HG03378 (cell line): ENCODE data around the gene OPN5.

Experiments
- ATAC-seq: cut with Tn5 transposase; IDR thresholded peaks from one replicate; pipeline ENCODE4 v1.9.1; 2021; ENCODE audit warnings: mild to moderate bottlenecking, moderate library complexity; ENCODE audit not compliant: unreplicated experiment

Gene OPN5

DNA sequence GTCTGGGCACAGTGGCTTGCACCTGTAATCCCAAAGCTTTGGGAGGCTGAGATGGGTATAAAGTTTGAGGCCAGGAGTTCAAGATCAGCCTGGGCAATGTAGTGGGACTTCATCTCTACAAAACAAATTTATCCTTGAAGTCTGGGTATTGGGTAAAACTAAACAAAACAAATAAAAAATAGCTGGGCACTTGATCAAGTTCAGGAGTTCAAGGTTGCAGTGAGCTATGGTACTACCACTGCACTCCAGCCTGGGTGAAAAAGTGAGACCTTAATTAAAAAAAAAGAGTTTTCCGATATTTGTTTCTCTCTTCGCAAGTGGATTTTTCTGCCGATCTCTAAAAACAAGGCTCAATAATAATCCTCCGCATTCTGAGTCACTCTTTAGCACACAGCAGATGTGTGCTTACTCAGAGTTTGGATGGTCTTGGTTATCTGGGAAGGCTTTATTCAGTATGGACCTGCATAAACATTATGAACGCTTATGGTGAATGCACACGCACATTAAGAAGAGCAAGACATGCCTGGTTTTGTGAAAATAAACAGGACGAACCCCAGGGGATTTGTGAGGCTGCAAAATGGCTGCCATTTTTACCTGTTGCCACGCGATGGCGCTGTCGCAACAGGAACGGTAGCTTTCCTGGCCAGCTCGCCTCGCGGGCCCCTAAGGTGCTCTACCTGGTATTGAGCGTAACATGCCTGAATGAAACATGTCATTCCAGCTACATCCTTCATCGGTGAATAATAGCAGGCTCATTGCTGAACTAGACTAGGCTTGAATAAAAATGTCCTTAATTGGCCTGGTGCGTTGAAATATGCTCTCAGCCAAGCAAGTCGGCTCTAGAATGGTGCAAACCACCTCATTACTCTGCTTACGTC, 6.0 kb downstream of the OPN5 start:
- peak; percentile 87 for ATAC-seq

DNA sequence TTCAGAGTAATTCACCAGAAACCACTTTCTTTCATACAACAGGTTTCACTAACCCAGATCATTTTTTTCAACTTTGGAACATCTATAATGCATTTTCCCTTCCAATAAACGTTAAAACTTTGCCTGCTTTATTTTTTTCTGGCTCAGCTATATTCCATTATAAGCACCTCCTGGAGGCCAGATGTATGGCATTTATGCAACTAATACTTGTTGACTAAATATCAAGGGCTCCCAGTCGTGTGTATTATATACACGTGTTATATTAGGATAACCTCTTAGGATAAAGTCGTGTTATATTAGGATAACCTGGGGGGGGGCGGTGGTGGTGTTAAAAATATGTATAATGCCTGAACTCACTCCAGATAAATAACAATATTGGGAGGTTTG, 6.7 kb downstream of the OPN5 start:
- no peak for ATAC-seq

DNA sequence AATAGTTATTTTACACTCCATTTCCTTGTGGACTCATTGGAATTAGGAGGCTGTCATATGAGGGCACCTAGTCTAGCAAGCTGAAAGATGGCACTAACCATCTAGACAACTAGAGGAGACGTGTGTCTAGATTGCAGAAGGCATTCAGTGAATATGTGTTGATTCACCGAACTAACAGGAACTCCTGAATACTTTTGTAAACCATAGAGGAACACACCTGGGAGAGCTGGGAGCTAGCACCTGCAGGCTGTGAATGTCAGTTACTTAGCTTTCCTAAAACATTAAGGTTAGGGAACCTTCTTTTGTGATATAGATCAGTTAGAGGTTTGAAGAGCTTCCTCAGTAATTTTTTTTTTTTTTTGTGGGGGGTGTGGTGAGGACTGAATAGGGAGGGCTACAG, 7.7 kb downstream of the OPN5 start:
- ATAC-seq, result no peak

DNA sequence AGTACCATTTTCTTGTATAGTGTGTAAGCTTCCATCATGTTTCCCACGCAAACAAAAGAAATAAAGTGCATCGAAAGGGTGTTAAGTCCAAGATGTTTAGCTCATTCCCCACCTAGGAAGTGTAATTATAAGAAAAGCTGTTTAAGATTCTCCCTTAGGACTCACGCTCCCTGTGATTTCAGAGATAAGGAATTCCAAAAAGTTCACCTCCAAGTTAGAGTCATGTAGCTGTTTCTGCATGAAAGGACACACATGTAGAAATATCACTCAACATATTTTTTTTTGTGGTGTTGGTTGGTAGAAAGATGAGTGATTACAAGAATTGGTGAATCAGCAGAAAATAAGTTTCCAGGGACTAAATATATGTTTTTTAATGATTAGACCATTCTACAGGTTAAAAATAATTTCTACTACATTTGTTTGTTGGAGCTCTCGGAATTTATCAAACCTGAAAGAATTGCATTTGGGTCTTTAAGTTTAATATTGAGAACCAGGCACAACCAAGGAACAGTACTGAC, 10.4 kb downstream of the OPN5 start:
- no peak for ATAC-seq

DNA sequence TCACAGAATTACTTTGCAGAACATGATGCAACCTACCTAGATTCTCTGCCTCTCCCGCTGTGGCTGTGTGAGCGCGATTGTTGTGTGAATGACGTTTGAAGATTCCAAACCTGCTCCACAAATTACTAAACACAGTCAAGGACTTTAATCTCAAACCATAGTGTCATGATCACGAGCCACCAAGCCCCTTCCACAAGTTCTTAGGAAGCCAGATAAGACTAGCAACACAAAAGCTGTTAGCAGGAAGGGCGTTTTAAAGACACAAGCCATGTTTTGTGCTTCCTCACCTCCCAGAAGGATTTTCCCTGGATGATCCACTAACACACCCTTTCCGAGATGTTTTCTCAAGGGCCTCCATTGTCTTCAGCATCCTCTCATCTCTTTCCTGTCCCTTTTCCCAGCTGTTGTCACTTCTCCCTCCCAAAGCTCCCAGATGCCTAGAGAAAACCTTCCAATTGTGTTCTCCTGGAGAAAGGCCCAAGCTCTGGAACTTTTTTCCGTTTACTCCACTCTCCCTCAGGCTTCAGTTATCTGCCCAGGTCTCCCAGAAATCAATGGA, 12.8 kb downstream of the OPN5 start:
- no peak for ATAC-seq

DNA sequence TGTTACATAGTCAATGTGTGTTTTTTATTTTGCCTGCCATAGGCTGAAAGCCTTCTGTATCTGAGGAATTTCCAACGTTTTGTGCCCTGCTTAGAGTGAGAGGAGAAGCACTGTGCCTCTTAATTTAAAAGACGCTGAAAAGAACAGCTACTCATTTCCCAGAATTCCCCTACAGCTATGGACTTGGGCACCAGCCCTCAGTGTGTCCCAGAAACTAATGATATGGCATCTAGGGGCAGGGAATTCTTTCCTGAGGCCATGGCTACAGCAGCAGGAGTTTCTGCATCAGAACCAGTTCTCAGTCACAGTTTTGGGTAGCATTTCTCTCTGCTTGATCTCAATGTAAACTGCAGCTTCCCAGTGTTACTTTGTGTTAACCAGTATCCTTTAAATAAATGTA, 20.2 kb downstream of the OPN5 start:
- no peak for ATAC-seq

DNA sequence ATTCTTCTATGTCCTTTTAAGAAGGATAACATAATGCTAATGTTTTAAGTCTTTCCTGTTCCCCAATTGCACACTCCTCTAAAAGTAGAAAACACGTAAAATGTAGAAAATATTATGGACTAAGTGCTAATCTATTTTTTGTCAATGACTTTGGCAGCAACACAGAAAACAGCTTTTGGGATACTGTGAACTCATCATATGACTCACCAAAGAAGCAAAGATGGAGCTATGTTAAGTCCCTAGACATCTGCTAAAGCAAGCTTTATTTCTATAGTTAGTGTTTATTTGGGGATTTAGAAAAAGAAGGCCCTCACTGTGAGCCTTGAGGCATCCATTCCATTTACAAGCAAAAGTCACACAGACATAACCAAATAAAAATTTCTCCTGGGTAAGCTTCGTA, 23.0 kb downstream of the OPN5 start:
- no peak for ATAC-seq

DNA sequence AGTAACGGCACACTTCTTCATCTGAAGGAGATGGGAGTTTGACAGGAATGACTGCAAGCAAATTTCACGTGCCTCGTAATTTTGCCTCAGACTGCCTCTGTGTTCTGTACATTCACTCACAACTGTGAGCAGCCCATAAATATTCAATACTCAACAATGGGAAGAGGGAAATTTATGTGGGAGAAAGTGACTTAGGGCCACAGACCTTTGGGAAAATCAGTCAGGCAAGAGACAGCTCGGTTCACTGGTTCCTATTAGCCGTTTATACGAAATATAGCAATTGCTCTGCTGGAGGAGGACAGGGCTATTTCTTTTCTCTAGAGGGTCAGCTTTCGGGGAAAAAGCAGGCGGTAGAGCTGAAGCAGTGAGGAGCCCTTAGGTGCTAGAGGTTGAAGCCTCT, 28.0 kb downstream of the OPN5 start:
- no peak for ATAC-seq

DNA sequence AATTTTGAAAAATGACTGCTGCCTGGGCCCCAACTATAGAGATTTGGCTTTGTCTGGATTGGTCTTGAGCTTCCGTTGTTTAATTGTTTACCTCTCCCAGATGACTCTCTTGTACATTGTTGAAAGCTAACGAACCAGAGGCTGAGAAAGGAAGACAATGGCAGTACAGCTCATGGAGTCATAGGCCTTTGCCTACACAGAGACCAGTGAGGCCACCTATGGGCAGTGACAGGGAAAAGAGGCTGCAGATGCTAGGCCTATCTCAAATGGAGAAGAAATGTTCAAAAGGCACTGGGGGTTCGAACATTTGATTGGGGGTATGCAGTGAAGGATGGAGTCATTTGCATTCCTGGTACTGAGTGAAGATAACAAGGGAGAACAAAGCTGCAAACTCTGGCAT, 29.1 kb downstream of the OPN5 start:
- no peak for ATAC-seq

DNA sequence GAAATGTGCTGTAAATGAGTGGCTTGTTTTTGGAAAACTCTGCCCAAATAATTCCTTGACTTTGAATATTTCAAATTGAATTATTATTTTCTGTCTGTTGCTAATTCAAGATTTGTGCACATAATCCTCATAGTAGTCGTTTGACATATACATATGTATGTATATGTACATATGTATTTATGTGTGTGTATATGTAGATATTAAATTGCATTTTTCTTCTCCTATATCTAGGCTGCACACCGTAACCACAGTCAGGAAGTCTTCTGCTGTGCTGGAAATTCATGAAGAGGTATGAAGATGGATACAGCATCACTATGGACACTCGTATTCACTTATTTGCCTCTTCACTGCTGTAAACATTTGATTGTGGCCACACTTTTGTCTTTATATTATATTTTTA, 29.6 kb downstream of the OPN5 start:
- ATAC-seq, result no peak

DNA sequence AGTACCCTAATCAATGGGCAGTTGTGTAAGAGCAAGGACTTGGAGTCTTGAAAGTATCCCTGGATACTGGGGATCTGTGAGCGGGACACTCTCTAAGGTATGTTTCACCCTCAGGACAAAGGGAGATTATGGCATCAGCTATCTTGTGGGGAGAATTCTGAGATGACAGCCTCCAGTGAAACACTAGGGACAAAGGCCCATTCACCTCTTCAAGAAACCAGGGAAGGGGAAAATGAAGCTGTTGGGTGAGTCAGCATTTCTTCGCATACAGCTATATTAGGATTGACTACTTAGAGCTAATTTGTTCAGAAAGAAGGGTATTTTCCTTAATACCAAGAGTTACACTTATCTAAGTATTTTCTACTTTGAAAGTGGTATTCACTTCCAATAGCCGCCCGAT, 35.9 kb downstream of the OPN5 start:
- no peak for ATAC-seq

DNA sequence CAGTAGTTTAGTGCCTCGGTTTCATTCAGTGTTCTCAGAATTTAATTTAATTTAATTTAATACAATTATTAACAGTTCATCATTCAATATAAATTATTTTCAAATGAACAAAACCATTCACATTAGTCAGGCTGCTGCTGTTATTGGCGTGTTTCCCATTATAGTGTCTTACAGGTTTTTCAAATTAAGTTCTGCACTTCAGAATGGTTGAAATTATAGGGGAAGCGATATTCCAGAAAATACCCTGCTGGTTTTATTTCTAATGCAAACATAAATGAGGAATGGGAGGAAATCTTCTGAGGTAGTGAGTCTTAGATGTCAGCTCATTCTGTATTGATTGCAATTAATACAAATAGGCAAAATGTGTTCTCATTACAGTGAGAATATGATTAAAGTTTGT, 37.6 kb downstream of the OPN5 start:
- no peak for ATAC-seq

DNA sequence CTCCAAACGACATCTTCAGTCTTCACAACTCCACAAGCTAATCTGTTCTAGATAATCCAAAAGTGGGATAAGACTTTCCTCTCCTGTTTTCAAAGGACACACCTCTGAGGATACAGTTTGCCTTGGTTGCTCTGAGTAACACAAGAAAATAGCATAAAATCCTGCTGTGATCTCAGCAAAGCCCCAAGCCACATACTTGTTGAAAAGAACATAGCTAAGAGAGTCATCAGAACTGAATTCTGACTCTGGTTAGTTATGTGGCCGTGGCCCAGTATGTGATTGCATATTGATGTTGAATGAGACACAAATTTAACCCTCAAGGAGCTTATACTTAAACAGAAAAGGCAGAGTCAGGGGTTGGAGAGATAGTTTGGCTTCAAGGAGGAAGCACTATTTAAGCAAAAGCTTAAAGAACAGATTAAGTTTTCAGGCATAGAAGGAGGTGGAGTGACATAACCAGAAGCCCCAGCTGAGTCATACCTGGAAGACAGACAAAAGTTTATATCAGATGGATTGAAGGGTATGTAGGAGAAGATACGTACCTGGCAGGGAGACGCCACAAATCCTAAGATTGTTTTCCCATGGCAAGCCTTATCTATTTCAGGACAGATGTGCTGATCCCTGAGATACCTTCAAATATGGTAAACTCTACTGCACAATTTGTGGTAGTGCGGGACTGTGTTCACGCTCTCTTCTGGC, 41.2 kb downstream of the OPN5 start:
- no peak for ATAC-seq

DNA sequence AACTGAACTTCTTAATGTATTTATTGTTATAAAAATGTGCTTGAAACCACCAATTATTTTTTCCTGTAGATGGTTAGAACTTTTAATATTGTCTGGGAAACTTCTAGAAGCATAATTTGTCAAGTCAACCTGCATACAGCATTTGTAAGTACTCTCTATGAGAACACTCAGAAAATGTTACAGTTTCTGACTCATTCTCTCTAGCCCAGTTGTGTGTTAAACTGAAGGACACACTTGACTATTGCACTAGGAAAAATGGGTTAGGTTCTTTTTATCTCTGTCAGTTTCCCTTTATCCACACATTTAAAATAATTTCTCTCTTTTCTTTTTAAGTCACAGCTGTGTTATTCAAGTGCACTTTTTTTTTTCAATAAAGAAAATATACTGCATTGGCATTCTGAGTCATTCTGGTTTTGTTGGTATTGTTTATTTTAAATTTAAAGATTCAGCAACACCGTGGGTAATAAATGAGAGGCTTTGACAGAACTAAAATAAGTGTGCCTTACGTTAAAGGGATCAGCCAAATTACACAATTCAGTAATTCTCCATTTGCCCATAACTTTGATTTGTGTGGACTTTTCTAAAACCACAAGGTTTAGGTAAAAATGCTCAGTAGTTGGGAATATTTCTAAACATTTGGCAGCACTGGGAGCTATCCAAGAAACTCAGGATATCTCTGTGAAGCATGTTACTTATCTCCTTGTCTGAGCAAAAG, 50.7 kb downstream of the OPN5 start:
- ATAC-seq, result no peak

DNA sequence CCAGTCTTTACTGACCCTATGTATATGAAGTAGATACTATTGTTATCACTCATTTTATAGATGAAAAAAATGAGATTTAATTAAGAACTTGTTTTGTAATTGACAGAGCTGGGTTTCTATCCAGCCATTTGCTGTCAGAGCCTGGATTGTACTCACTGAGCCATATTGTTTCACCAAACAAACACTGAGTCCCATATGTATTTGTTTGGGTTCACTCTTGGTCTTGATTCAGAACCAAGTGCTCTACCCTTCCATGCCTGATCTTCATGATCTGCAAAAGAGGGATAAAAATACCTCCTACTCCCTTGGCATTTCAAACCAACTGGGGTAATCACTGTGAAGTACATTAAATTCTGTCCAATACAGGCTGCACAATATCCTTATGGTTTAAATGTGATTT, 52.4 kb downstream of the OPN5 start:
- ATAC-seq, result no peak

DNA sequence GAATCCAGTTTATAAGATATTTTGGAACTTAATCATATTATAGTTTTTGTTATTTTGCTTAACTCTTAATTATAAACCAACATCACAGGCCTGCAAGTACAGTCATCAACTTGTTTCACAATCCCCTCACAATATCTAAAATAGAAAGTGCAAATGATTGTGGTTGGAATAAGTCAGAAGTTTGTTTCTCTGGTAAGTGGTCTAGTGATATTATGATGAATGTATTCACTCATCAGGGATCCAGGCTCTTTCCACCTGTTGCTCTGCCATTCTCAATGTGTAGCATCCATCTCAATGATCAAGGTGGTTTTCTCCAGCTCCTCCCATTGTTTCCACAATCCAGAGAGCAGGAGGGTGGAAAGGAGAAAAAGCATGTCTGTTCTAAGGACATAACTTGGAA, 54.2 kb downstream of the OPN5 start:
- ATAC-seq, result peak; percentile 59

DNA sequence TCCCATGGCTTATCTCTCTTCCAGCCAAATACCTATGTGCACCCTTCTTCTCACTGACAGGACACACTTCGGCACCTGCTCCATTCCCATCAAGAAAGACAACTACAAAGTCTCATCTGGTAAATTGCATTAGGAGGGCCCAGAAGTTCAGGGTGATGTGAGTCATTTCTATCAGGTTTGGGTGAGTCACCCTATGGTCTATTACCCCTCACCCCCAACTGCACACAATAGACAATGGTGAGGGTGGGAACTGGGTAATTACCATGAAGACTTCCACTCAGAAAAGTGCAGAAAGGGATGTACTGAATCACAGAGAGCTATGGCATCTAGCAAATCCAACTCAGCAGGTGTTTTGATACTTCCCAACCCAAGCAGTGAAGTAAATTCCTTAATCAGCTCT, 54.8 kb downstream of the OPN5 start:
- ATAC-seq, result peak; percentile 63

DNA sequence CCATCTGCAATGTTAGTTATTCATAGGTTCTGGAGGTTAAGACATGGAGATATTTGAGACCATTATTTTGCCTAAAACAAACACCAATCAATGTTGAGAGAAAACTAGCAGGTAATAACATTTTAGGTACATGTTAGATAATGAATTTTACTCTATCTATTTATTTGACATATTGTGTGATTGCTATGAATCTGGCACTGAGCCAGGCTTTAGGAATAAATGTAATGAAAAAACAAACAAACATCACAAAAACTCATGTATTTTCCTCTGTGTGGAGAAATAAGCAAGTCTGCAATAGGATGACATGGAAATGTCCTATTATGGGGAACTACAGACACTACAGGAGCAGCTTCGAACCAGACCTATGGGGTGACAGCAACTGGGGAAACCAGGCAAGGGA, 57.8 kb downstream of the OPN5 start:
- no peak for ATAC-seq

DNA sequence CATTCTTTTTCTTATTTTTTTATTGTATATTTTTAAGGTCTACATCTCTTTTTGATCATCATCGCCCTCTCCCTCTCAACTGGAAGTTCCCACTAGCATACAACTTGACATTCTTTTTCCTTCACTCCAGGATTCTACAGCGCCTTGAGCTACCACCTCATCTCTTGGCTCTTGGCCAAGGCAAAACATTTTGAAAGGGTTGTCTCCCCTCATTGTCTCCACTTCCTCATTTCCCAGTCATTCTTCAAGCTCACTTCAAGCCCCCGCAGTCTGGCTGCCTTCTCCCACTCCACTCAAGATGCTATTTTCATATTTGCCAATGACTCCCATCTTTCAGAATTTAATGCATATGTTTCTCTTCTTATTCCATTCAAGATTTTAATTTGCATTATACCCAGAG, 63.0 kb downstream of the OPN5 start:
- ATAC-seq, result no peak

DNA sequence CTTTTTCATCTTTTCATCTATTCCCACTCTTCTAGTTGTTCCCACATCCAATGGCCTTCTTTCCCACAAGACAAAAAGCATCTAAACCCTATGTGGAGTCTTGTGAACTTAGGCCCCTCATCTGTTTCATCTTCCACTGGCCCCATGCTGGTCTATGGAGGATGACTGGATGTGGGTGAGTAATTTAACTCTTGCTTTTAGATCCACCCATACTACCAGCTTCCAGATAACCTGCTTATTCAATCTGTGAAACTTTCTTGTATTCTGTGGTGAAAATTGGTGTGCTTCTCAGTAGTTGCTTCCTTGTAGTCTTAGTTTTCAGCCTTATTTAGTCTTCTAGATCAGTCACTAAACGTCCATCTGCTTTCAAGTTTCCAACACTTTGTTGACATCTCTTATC, 64.9 kb downstream of the OPN5 start:
- ATAC-seq, result no peak

DNA sequence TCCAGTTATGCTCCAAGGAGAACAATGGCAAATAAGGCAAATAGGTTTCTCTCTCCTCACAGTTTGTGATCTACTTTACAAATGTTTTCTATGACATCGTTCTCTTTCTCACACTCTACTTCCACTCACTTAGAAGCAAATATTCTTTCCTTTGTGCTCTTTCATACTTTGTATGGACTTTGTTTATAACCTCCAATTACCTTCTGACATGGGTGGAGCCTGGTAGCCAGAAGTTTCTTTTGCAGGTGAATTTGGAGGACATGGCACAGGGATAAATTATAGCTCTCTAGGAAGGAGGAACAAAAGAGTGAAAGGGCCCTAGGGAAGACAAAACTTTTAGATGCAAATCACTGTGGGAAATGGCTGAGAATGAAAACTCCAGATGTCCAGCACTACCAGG, 69.3 kb downstream of the OPN5 start:
- ATAC-seq, result no peak
